ENCODE data around the gene ARHGAP42. TPM values are rescaled to one million over a fixed set of nuclear protein-coding genes. Genes with fewer than 3 reads are reported as not detected.

Gene ARHGAP42
- total RNA-seq: 16.3 TPM
- long read RNA-seq, full-length matches to known transcripts: 4 of 8 reads
- long read RNA-seq, partial matches to known transcripts: 1 of 8 reads
- long read RNA-seq, other reads (novel, unspliced or antisense): 3 of 8 reads

GRCh38 chr11:100687054-100687629 is at the start of gene ARHGAP42:
TSS of gene ARHGAP42 (plus strand) at chr11:100687288. CDS start at chr11:100687679, 391 bp downstream.
- Histone ChIP-seq H3K4me3 (peak within 1 kb of the TSS; percentile 64), H3K36me3 (no peaks in the 10 kb centered on the region), H3K4me1 (peaks cover 6% of the 10 kb centered on the region), H3K27ac (peak within 1 kb of the TSS; percentile 71), H3K27me3 (ENCODE audit: low read depth) (peaks cover 4% of the 10 kb centered on the region), H3K9me3 (no peaks in the 10 kb centered on the region)
- intact Hi-C loops (cut with DNase I): no loop called here
- ATAC-seq: peak; percentile 80 to 82
- peak; percentile 63 for DNase-seq
- TF ChIP-seq CTCF (IDR thresholded peaks at IDR 0.05): no peak

GRCh38 chr11:100637706-100638105 is 49.4 kb upstream of the ARHGAP42 start:
- Histone ChIP-seq H3K4me3 (no peak overlapping the region), H3K27ac (no peak overlapping the region), H3K27me3 (ENCODE audit: low read depth) (no peaks in the 10 kb centered on the region), H3K4me1 (peaks cover 6% of the 10 kb centered on the region), H3K36me3 (no peaks in the 10 kb centered on the region), H3K9me3 (no peaks in the 10 kb centered on the region)
- no peak for TF ChIP-seq CTCF (IDR thresholded peaks at IDR 0.05)
- DNase-seq: no peak
- no peak for ATAC-seq
- intact Hi-C loops (cut with DNase I): no loop called here

- peaks cover 6% of the 10 kb centered on the region for H3K4me1 ChIP-seq
- H3K9me3 ChIP-seq: no peaks in the 10 kb centered on the region
- peak; percentile 47 to 51 for ATAC-seq
- peak overlapping the region; percentile 37 for H3K27ac ChIP-seq
- H3K4me3 ChIP-seq: no peak overlapping the region
- H3K36me3 ChIP-seq: no peaks in the 10 kb centered on the region
- no peak for DNase-seq
- no peaks in the 10 kb centered on the region for H3K27me3 ChIP-seq (ENCODE audit: low read depth)
- intact Hi-C loops (cut with DNase I): no loop called here
- no peak for TF ChIP-seq CTCF (IDR thresholded peaks at IDR 0.05)
These were observed 48.4 kb upstream of the ARHGAP42 start for GRCh38 chr11:100638648-100639047.

- no peak for DNase-seq
- Histone ChIP-seq H3K27ac (peak overlapping the region; percentile 37), H3K27me3 (ENCODE audit: low read depth) (no peaks in the 10 kb centered on the region), H3K4me3 (no peak overlapping the region), H3K4me1 (peaks cover 6% of the 10 kb centered on the region), H3K36me3 (no peaks in the 10 kb centered on the region), H3K9me3 (no peaks in the 10 kb centered on the region)
- TF ChIP-seq CTCF (IDR thresholded peaks at IDR 0.05): no peak
- ATAC-seq: peak; percentile 68 to 72
- intact Hi-C loops (cut with DNase I): no loop called here
These were observed 47.9 kb upstream of the ARHGAP42 start for GRCh38 chr11:100639140-100639539.

GRCh38 chr11:100640071-100640470 is 47.0 kb upstream of the ARHGAP42 start:
- ATAC-seq: no peak

More at GRCh38 chr11:100640071-100640470, 47.0 kb upstream of the ARHGAP42 start:
- H3K27ac ChIP-seq: no peak overlapping the region
- H3K9me3 ChIP-seq: no peaks in the 10 kb centered on the region
- DNase-seq: no peak
- H3K36me3 ChIP-seq: no peaks in the 10 kb centered on the region
- no peaks in the 10 kb centered on the region for H3K27me3 ChIP-seq (ENCODE audit: low read depth)
- peaks cover 6% of the 10 kb centered on the region for H3K4me1 ChIP-seq
- intact Hi-C loops (cut with DNase I): no loop called here
- TF ChIP-seq CTCF (IDR thresholded peaks at IDR 0.05): no peak
- H3K4me3 ChIP-seq: no peak overlapping the region
